HL-60/S4 treated with retinoic acid at 250 ng/mL for 4 days and 3 days (cell line): ENCODE measurements around the gene USP17L11.
"Not testable (repeated sequence)": the region's sequence is repeated elsewhere in the genome, so short reads cannot be mapped to it uniquely, and the experiment has no call there.

Experiments
- in situ Hi-C: fragments of 300-500 bp; cut with MboI; formaldehyde crosslinking; loops from 2 replicates; pipeline ENCODE4 v1.7.0; 2022; ENCODE audit warnings: low sequenced_read_pairs

Gene USP17L11, protein sequence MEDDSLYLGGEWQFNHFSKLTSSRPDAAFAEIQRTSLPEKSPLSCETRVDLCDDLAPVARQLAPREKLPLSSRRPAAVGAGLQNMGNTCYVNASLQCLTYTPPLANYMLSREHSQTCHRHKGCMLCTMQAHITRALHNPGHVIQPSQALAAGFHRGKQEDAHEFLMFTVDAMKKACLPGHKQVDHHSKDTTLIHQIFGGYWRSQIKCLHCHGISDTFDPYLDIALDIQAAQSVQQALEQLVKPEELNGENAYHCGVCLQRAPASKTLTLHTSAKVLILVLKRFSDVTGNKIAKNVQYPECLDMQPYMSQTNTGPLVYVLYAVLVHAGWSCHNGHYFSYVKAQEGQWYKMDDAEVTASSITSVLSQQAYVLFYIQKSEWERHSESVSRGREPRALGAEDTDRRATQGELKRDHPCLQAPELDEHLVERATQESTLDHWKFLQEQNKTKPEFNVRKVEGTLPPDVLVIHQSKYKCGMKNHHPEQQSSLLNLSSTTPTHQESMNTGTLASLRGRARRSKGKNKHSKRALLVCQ

GRCh38 chr4:9215105-9215504, at the start of gene USP17L11:
TSS of gene USP17L11 (plus strand) at chr4:9215405. CDS start at chr4:9215405, 0 bp downstream.
- in situ Hi-C loops, result not testable (repeated sequence)

DNA sequence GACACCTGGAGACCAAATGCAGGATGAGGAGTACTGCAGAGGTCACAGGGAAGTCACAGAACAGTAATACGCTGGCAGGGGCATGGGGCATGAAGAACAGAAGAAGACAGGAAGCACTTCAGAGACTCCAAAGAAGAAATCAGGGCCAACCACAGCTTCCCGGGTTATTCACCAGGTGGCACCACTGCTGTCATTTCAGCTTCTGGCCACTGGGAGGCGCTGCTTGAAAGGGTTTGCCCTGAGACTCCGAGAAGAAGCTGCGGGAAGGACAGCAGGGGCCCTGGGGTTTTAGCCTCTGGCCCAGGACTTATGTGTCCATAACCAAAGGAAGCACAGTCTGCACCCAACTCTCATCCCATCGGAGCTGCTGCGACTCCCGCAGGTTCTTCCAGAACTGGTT, 49.2 kb upstream of the USP17L11 start:
- in situ Hi-C loops, result not testable (repeated sequence)

DNA sequence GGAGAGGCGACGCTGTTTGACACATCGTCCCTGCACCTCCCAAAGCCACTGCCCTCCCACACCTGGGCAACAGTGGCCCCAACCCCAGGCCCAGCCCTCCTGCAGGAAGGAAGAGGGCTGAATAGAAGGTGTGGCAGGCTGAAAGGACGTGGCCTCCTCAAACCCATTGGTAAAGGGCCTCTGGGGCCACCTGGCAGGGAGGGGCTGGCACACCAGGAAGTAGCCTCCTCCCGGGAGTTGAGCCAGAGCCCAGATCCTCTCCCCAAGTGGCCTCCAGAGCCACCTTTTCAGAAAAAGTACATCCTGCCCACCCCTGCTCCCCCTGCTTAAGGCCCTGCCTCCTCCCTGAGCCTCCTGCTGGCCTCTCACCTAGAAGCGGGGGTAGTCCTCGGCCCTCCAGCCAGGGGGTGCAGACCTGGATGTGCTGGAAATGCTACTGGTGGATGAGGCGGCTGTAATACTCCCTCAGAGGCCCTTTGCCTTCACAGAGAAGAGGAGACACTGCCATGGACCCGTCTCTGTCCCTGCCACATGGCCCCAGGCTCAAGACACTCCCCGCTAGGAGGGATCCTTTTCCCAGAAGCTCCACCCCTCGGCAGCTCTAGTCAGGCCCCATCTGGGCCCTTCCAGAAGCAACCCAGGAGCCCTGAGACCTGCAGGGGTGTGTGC, 45.3 kb upstream of the USP17L11 start, which contains the start of gene FAM90A26:
Gene FAM90A26 (plus strand): TSS at position 619 of the 669 bp plus-strand sequence. CDS start 2,764 bp downstream, outside the sequence.
- in situ Hi-C loops, result not testable (repeated sequence)

DNA sequence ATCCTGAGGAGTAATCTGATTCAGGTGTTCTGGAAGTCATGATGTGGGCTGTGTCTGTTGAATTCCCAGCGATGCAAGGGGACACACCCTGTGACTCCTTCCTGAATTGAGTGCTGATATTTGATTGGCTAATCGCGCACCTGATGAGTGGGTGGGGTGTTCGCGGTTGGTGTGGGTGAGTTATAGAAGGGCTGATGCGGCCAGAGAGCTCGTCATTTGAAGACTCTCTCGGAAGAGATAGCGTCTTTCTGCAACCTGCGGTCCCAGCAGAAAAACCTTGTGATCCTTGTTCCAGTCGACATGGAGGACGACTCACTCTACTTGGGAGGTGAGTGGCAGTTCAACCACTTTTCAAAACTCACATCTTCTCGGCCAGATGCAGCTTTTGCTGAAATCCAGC, 4.8 kb upstream of the USP17L11 start, which contains the start of gene USP17L10:
Gene USP17L10 (plus strand): TSS at position 301 of the 400 bp plus-strand sequence. CDS start 0 bp downstream, at position 301.
- in situ Hi-C loops, result not testable (repeated sequence)

DNA sequence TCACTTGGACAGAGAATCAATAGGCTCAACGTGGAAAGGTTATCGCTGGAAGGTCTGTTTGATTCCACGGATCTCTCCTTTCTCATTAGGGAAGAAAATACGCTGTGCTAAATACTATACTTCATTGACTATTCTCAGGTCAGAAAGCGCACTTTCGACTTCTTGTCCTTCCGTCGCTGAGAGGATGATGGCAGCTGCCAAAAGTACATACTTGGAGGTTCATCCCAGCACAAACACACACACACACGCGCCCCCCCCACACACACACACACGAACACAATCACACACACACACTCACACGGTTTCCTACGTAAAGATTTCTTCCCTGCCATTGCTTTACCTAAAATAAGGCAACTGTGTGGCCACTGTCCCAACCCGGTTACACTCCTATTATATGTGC, 504 bp upstream of the USP17L11 start:
- in situ Hi-C loops, result not testable (repeated sequence)

DNA sequence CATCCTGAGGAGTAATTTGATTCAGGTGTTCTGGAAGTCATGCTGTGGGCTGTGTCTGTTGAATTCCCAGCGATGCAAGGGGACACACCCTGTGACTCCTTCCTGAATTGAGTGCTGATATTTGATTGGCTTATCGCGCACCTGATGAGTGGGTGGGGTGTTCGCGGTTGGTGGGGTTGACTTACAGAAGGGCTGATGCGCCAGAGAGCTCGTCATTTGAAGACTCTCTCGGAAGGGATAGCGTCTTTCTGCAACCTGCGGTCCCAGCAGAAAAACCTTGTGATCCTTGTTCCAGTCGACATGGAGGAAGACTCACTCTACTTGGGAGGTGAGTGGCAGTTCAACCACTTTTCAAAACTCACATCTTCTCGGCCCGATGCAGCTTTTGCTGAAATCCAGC, 4.6 kb downstream of the USP17L11 start, which contains the start of gene USP17L12:
Gene USP17L12 (plus strand): TSS at position 301 of the 400 bp plus-strand sequence. CDS start 0 bp downstream, at position 301.
- in situ Hi-C loops, result not testable (repeated sequence)

GRCh38 chr4:9224596-9224995, 9.4 kb downstream of the USP17L11 start, which contains the start of gene USP17L13:
TSS of gene USP17L13 (plus strand) at chr4:9224896. CDS start at chr4:9224896, 0 bp downstream.
- in situ Hi-C loops, result not testable (repeated sequence)

GRCh38 chr4:9230249-9230648, 15.0 kb downstream of the USP17L11 start:
- in situ Hi-C loops, result not testable (repeated sequence)

DNA sequence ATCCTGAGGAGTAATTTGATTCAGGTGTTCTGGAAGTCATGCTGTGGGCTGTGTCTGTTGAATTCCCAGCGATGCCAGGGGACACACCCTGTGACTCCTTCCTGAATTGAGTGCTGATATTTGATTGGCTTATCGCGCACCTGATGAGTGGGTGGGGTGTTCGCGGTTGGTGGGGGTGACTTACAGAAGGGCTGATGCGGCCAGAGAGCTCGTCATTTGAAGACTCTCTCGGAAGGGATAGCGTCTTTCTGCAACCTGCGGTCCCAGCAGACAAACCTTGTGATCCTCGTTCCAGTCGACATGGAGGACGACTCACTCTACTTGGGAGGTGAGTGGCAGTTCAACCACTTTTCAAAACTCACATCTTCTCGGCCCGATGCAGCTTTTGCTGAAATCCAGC, 18.9 kb downstream of the USP17L11 start, which contains the start of gene USP17L15:
Gene USP17L15 (plus strand): TSS at position 301 of the 400 bp plus-strand sequence. CDS start 0 bp downstream, at position 301.
- in situ Hi-C loops, result not testable (repeated sequence)

GRCh38 chr4:9238461-9238860, 23.3 kb downstream of the USP17L11 start:
- in situ Hi-C loops, result not testable (repeated sequence)

DNA sequence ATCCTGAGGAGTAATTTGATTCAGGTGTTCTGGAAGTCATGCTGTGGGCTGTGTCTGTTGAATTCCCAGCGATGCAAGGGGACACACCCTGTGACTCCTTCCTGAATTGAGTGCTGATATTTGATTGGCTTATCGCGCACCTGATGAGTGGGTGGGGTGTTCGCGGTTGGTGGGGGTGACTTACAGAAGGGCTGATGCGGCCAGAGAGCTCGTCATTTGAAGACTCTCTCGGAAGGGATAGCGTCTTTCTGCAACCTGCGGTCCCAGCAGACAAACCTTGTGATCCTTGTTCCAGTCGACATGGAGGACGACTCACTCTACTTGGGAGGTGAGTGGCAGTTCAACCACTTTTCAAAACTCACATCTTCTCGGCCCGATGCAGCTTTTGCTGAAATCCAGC, 28.4 kb downstream of the USP17L11 start, which contains the start of gene USP17L17:
Gene USP17L17 (plus strand): TSS at position 301 of the 400 bp plus-strand sequence. CDS start 0 bp downstream, at position 301.
- in situ Hi-C loops, result not testable (repeated sequence)

DNA sequence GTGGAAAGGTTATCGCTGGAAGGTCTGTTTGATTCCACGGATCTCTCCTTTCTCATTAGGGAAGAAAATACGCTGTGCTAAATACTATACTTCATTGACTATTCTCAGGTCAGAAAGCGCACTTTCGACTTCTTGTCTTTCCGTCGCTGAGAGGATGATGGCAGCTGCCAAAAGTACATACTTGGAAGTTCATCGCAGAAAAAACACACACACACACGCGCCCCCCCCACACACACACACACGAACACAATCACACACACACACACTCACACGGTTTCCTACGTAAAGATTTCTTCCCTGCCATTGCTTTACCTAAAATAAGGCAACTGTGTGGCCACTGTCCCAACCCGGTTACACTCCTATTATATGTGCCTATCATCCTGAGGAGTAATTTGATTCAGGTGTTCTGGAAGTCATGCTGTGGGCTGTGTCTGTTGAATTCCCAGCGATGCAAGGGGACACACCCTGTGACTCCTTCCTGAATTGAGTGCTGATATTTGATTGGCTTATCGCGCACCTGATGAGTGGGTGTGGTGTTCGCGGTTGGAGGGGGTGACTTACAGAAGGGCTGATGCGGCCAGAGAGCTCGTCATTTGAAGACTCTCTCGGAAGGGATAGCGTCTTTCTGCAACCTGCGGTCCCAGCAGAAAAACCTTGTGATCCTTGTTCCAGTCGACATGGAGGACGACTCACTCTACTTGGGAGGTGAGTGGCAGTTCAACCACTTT, 32.9 kb downstream of the USP17L11 start, which contains the start of gene USP17L18:
Gene USP17L18 (plus strand): TSS at position 678 of the 728 bp plus-strand sequence. CDS start 0 bp downstream, at position 678.
- in situ Hi-C loops, result not testable (repeated sequence)

- in situ Hi-C loops, result not testable (repeated sequence)
Observed at GRCh38 chr4:9253078-9253477, 37.9 kb downstream of the USP17L11 start, which contains the start of gene USP17L19. TSS of gene USP17L19 (plus strand) at chr4:9253378. CDS start at chr4:9253378, 0 bp downstream.

DNA sequence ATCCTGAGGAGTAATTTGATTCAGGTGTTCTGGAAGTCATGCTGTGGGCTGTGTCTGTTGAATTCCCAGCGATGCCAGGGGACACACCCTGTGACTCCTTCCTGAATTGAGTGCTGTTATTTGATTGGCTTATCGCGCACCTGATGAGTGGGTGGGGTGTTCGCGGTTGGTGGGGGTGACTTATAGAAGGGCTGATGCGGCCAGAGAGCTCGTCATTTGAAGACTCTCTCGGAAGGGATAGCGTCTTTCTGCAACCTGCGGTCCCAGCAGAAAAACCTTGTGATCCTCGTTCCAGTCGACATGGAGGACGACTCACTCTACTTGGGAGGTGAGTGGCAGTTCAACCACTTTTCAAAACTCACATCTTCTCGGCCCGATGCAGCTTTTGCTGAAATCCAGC, 42.6 kb downstream of the USP17L11 start, which contains the start of gene USP17L20:
Gene USP17L20 (plus strand): TSS at position 301 of the 400 bp plus-strand sequence. CDS start 0 bp downstream, at position 301.
- in situ Hi-C loops, result not testable (repeated sequence)

DNA sequence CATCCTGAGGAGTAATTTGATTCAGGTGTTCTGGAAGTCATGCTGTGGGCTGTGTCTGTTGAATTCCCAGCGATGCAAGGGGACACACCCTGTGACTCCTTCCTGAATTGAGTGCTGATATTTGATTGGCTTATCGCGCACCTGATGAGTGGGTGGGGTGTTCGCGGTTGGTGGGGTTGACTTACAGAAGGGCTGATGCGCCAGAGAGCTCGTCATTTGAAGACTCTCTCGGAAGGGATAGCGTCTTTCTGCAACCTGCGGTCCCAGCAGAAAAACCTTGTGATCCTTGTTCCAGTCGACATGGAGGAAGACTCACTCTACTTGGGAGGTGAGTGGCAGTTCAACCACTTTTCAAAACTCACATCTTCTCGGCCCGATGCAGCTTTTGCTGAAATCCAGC, 47.4 kb downstream of the USP17L11 start, which contains the start of gene USP17L21:
Gene USP17L21 (plus strand): TSS at position 301 of the 400 bp plus-strand sequence. CDS start 0 bp downstream, at position 301.
- in situ Hi-C loops, result not testable (repeated sequence)
